Measurements from ENCODE around the gene FANCE.
"Not testable (repeated sequence)": the region's sequence is repeated elsewhere in the genome, so short reads cannot be mapped to it uniquely, and the experiment has no call there.

The FANCE gene

DNA sequence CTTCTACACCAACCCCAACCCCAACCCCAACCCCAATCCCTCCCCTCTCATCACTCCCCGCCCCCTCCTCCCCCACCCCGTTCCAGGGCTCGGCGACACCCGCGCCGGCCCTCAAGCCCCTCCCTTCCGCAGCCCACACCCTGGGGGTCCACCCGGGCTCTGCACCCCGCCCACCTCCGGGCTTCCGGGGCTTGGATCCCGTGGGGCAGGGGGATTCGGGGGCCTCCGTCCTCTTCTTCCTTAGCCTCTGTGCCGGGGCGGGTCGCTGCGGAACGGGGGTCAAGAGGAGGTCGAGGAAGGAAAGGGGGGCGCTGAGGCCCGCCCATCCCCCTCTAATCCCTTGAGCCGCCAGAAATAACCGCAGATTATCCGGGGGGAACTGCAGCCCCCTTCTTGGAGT is 59.9 kb downstream of the FANCE start:
- no peak overlapping the region for H3K4me3 ChIP-seq (replicated peaks; ENCODE audit: low read depth, low read length)
- DNase-seq (ENCODE audit: extremely low read depth, low read depth) = no peak
- no peak for TF ChIP-seq CTCF (IDR thresholded peaks at IDR 0.05; ENCODE audit: low read depth, low read length, missing control alignments)

DNA sequence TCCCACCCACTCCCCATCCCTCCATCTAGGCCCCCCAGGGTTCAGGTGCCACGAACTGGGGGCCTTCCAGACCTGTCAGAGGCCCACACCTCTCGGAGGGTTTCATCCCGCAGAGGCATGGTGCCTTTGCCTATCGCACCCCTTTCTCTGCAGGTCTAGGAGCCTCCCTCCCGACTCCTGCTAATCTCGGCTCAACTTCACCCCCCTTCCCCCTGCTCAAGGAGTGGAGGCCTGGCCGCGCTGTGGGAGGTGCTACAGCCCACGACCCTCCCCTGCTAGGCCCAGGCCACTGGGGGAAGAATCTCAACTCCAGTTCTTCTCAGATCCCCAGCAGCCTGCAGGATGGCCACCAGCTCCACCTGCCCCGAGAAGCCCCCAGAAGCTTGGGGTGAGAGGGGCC is 60.6 kb downstream of the FANCE start, which contains the start of gene TULP1:
TULP1 (minus strand) TSS at position 157 of the 400 bp plus-strand sequence; CDS start at position 119, 38 bp downstream.
- no peak for DNase-seq (ENCODE audit: extremely low read depth, low read depth)
- no peak for TF ChIP-seq CTCF (IDR thresholded peaks at IDR 0.05; ENCODE audit: low read depth, low read length, missing control alignments)
- H3K4me3 ChIP-seq (replicated peaks; ENCODE audit: low read depth, low read length) = no peak within 1 kb of the TSS

GRCh38 chr6:35514587-35514986 is 62.4 kb downstream of the FANCE start:
- no peak overlapping the region for H3K4me3 ChIP-seq (replicated peaks; ENCODE audit: low read depth, low read length)
- TF ChIP-seq CTCF (IDR thresholded peaks at IDR 0.05; ENCODE audit: low read depth, low read length, missing control alignments) = no peak
- DNase-seq (ENCODE audit: extremely low read depth, low read depth) = no peak

DNA sequence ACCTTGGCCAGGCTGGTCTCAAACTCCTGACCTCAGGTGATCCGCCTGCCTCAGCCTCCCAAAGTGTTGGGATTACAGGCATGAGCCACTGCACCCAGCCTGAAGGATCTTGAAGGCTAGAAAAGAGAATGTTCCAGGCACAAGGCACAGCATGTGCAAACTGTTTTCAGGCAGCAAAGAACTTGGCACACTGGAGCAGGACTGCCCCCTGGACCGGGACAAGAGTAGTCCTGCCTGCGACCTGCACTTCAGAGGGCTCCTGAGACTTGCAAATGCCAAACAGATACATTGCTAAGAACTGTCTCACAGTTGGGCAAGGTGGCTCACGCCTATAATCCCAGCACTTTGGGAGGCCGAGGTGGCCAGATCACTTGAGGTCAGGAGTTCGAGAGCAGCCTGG is 63.8 kb downstream of the FANCE start:
- not testable (repeated sequence) for H3K4me3 ChIP-seq (replicated peaks; ENCODE audit: low read depth, low read length)

More for the DNA sequence above, 63.8 kb downstream of the FANCE start:
- not testable (repeated sequence) for DNase-seq (ENCODE audit: extremely low read depth, low read depth)

All from HFF-Myc (cell line).